ENCODE results near the gene SLC12A7.

DNA sequence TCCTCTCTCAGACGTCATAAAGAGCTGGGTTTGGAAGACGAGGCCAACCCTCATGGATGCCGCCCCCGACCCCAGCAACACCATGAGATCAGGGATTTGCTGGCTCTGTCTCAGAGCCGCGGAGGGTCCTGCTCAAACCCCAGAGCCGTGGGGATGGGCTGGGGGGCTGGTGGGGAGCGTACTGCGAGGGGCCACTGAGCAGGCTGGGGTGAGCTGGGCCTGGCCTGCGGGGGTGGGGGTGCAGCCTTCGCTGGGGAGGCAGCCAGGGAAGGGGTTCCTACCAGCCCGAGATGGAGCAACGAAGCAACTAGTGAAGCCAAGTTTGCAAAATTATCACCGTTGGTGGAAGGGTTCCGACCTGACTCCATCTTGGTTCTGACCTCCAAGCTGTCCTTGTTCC lies 5.1 kb upstream of the SLC12A7 start:
- TF ChIP-seq SIN3A (IDR thresholded peaks at IDR 0.05; ENCODE audit: borderline replicate concordance, insufficient read depth, low read length) (no peak), POLR2AphosphoS5 (IDR thresholded peaks at IDR 0.05; ENCODE audit: low read depth, low read length) (no peak)
- TF ChIP-seq, protein P1, sequence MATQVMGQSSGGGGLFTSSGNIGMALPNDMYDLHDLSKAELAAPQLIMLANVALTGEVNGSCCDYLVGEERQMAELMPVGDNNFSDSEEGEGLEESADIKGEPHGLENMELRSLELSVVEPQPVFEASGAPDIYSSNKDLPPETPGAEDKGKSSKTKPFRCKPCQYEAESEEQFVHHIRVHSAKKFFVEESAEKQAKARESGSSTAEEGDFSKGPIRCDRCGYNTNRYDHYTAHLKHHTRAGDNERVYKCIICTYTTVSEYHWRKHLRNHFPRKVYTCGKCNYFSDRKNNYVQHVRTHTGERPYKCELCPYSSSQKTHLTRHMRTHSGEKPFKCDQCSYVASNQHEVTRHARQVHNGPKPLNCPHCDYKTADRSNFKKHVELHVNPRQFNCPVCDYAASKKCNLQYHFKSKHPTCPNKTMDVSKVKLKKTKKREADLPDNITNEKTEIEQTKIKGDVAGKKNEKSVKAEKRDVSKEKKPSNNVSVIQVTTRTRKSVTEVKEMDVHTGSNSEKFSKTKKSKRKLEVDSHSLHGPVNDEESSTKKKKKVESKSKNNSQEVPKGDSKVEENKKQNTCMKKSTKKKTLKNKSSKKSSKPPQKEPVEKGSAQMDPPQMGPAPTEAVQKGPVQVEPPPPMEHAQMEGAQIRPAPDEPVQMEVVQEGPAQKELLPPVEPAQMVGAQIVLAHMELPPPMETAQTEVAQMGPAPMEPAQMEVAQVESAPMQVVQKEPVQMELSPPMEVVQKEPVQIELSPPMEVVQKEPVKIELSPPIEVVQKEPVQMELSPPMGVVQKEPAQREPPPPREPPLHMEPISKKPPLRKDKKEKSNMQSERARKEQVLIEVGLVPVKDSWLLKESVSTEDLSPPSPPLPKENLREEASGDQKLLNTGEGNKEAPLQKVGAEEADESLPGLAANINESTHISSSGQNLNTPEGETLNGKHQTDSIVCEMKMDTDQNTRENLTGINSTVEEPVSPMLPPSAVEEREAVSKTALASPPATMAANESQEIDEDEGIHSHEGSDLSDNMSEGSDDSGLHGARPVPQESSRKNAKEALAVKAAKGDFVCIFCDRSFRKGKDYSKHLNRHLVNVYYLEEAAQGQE (IDR thresholded peaks at IDR 0.05; ENCODE audit: insufficient read depth in 1 of 2, low read depth in 2 of 2, low read length in 2 of 2): no peak

Data from PFSK-1 (cell line).